ENCODE results near the gene ZNF497. TPM values are rescaled to one million over a fixed set of nuclear protein-coding genes. Genes with fewer than 3 reads are reported as not detected.

ZNF497 gene
- total RNA-seq, 1 experiment from 2014 or later, result 2.4 TPM

GRCh38 chr19:58366585-58367430, 4.3 kb upstream of the ZNF497 start:
- CTCF ChIA-PET, result no interaction called here
- H3K4me1 Mint-ChIP-seq (ENCODE audit: low read depth, unreplicated experiment), result no peaks in the 10 kb centered on the region
- no peaks in the 10 kb centered on the region for H3K9me3 Mint-ChIP-seq (ENCODE audit: low read depth, unreplicated experiment)
- H3K27ac Mint-ChIP-seq (ENCODE audit: unreplicated experiment), result no peak overlapping the region
- BruUV-seq (replicated peaks), result no TSS peak
- no peak for TF ChIP-seq CTCF (IDR thresholded peaks at IDR 0.05; ENCODE audit: unreplicated experiment)
- no peak for DNase-seq
- intact Hi-C loops (cut with micrococcal nuclease; ENCODE audit: unreplicated experiment), result no loop called here
- peaks cover 18% of the 10 kb centered on the region for H3K36me3 Mint-ChIP-seq (ENCODE audit: insufficient read depth, unreplicated experiment)
- no peak overlapping the region for H3K4me3 Mint-ChIP-seq (ENCODE audit: low read depth, unreplicated experiment)
- no peaks in the 10 kb centered on the region for H3K27me3 Mint-ChIP-seq (ENCODE audit: unreplicated experiment)

- TF ChIP-seq CTCF (IDR thresholded peaks at IDR 0.05; ENCODE audit: unreplicated experiment), result no peak
- intact Hi-C loops (cut with micrococcal nuclease; ENCODE audit: unreplicated experiment), result no loop called here
- BruUV-seq (replicated peaks), result no TSS peak
- no peak for DNase-seq
- peaks cover 21% of the 10 kb centered on the region for H3K36me3 Mint-ChIP-seq (ENCODE audit: insufficient read depth, unreplicated experiment)
- H3K9me3 Mint-ChIP-seq (ENCODE audit: low read depth, unreplicated experiment), result no peaks in the 10 kb centered on the region
- no peaks in the 10 kb centered on the region for H3K4me1 Mint-ChIP-seq (ENCODE audit: low read depth, unreplicated experiment)
- CTCF ChIA-PET, result interaction anchor here (1.6 kb wide), 1 partner anchor 16 kb away, joined by 3 read pairs; no protein-coding TSS in a partner anchor
- no peak overlapping the region for H3K27ac Mint-ChIP-seq (ENCODE audit: unreplicated experiment)
- no peak overlapping the region for H3K4me3 Mint-ChIP-seq (ENCODE audit: low read depth, unreplicated experiment)
- H3K27me3 Mint-ChIP-seq (ENCODE audit: unreplicated experiment), result no peaks in the 10 kb centered on the region
Measured at GRCh38 chr19:58364146-58364545, 1.6 kb upstream of the ZNF497 start.

GRCh38 chr19:58361900-58362271, 665 bp downstream of the ZNF497 start:
- no TSS peak for BruUV-seq (replicated peaks)
- intact Hi-C loops (cut with micrococcal nuclease; ENCODE audit: unreplicated experiment), result no loop called here
- no peaks in the 10 kb centered on the region for H3K4me1 Mint-ChIP-seq (ENCODE audit: low read depth, unreplicated experiment)
- H3K9me3 Mint-ChIP-seq (ENCODE audit: low read depth, unreplicated experiment), result no peaks in the 10 kb centered on the region
- TF ChIP-seq CTCF (IDR thresholded peaks at IDR 0.05; ENCODE audit: unreplicated experiment), result no peak
- H3K36me3 Mint-ChIP-seq (ENCODE audit: insufficient read depth, unreplicated experiment), result peaks cover 21% of the 10 kb centered on the region
- H3K27me3 Mint-ChIP-seq (ENCODE audit: unreplicated experiment), result no peaks in the 10 kb centered on the region
- peak; percentile 61 for DNase-seq
- peak overlapping the region; percentile 91 for H3K27ac Mint-ChIP-seq (ENCODE audit: unreplicated experiment)
- CTCF ChIA-PET, result interaction anchor here (0.6 to 1.9 kb wide), 7 partner anchors 15 to 158 kb away, joined by 3 to 9 read pairs (median 4); partner anchors contain the start of gene ZBTB45
- peak overlapping the region; percentile 98 for H3K4me3 Mint-ChIP-seq (ENCODE audit: low read depth, unreplicated experiment)

- no peak for TF ChIP-seq CTCF (IDR thresholded peaks at IDR 0.05; ENCODE audit: unreplicated experiment)
- intact Hi-C loops (cut with micrococcal nuclease; ENCODE audit: unreplicated experiment), result no loop called here
- no peak overlapping the region for H3K27ac Mint-ChIP-seq (ENCODE audit: unreplicated experiment)
- H3K4me3 Mint-ChIP-seq (ENCODE audit: low read depth, unreplicated experiment), result no peak overlapping the region
- CTCF ChIA-PET, result no interaction called here
- no peaks in the 10 kb centered on the region for H3K4me1 Mint-ChIP-seq (ENCODE audit: low read depth, unreplicated experiment)
- no peaks in the 10 kb centered on the region for H3K9me3 Mint-ChIP-seq (ENCODE audit: low read depth, unreplicated experiment)
- peaks cover 5% of the 10 kb centered on the region for H3K27me3 Mint-ChIP-seq (ENCODE audit: unreplicated experiment)
- H3K36me3 Mint-ChIP-seq (ENCODE audit: insufficient read depth, unreplicated experiment), result peaks cover 14% of the 10 kb centered on the region
- BruUV-seq (replicated peaks), result no TSS peak
- no peak for DNase-seq
Measured at GRCh38 chr19:58357481-58358145, 4.9 kb downstream of the ZNF497 start.

All from Calu3 (cell line).